ENCODE measurements around the gene RAB10. TPM values are rescaled to one million over a fixed set of nuclear protein-coding genes. Genes with fewer than 3 reads are reported as not detected.

The RAB10 gene
- total and polyA plus RNA-seq, 2 of the 4 experiments (the other 2 are of a cell fraction): 30.1 to 77.1 TPM

GRCh38 chr2:26075173-26075572 lies 41.3 kb downstream of the RAB10 start:
- no peak overlapping the region for H2AFZ ChIP-seq (replicated peaks; ENCODE audit: low read length, poor library complexity)
- no peak overlapping the region for H3K9ac ChIP-seq (ENCODE audit: low read depth, low read length)
- DNase-seq: no peak
- no peak overlapping the region for H3K14ac ChIP-seq (replicated peaks; ENCODE audit: low read depth, low read length)
- TF ChIP-seq RCOR1 (IDR thresholded peaks at IDR 0.05; ENCODE audit: insufficient replicate concordance, low read length): no peak
- H3K4me2 ChIP-seq (ENCODE audit: low read depth, low read length): no peak overlapping the region
- H3K79me1 ChIP-seq (ENCODE audit: low read depth in 1 of 2, low read length in 2 of 2): peaks cover 28 to 68% of the 10 kb centered on the region in 2 experiments
- dilution Hi-C loops (cut with HindIII; ENCODE audit: low sequenced_read_pairs, unreplicated experiment) (no loop called here), in situ Hi-C loops (cut with MboI; ENCODE audit: low sequenced_read_pairs) (no loop called here), intact Hi-C loops (cut with micrococcal nuclease) (no loop called here)
- no peak overlapping the region for H3K4ac ChIP-seq (ENCODE audit: low read depth, low read length)
- no peaks in the 10 kb centered on the region for H3K27me3 ChIP-seq (ENCODE audit: control insufficient read depth, insufficient read depth, low read length)
- no peak overlapping the region for H2BK20ac ChIP-seq (ENCODE audit: low read depth, low read length)
- no peak overlapping the region for H2AK5ac ChIP-seq (ENCODE audit: low read depth, low read length)
- H3K4me1 ChIP-seq (ENCODE audit: control insufficient read depth, insufficient read depth, low read length): peaks cover 3% of the 10 kb centered on the region
- POLR2A ChIA-PET (ENCODE audit: unreplicated experiment): interaction anchor here (0.6 kb wide), 1 partner anchor 12 kb away, joined by 4 read pairs; no protein-coding TSS in a partner anchor
- H2AK9ac ChIP-seq (replicated peaks; ENCODE audit: low read depth, low read length, poor library complexity): no peak overlapping the region
- ATAC-seq (ENCODE audit: low read depth): no peak
- no peak overlapping the region for H2BK15ac ChIP-seq (ENCODE audit: low read depth, low read length)
- H4K5ac ChIP-seq (ENCODE audit: low read depth, low read length): no peak overlapping the region
- H3K23ac ChIP-seq (ENCODE audit: low read depth, low read length): no peak overlapping the region
- CTCF ChIA-PET: no interaction called here
- WGBS, 2 experiments (ENCODE audit: extremely low coverage in 2 of 2, insufficient read length in 1 of 2): no CpG with 5 or more reads among the region's 1 CpG
- H4K20me1 ChIP-seq (ENCODE audit: insufficient read depth, low read length): peaks cover 46% of the 10 kb centered on the region
- no peak overlapping the region for H3K4me3 ChIP-seq (ENCODE audit: insufficient read depth, low read depth, low read length)
- H4K91ac ChIP-seq (ENCODE audit: insufficient read depth, low read depth, low read length): no peak overlapping the region
- no peaks in the 10 kb centered on the region for H3K9me3 ChIP-seq (ENCODE audit: control insufficient read depth, insufficient read depth, low read length)
- no peaks in the 10 kb centered on the region for H3K36me3 ChIP-seq (ENCODE audit: control insufficient read depth, insufficient read depth, low read length)
- no peak overlapping the region for H2BK5ac ChIP-seq (ENCODE audit: low read depth, low read length, poor library complexity, severe bottlenecking)
- H2BK120ac ChIP-seq (ENCODE audit: low read depth, low read length): no peak overlapping the region
- H3K27ac ChIP-seq (ENCODE audit: insufficient read depth, low read length): no peak overlapping the region
- H3K18ac ChIP-seq (ENCODE audit: low read depth, low read length): no peak overlapping the region
- H4K8ac ChIP-seq (ENCODE audit: low read depth in 2 of 2, low read length in 2 of 2): no peak overlapping the region
- no peaks in the 10 kb centered on the region for H3K9me1 ChIP-seq (ENCODE audit: insufficient read depth, low read length)
- H3K56ac ChIP-seq (ENCODE audit: extremely low read depth, insufficient read depth, low read length): no peak overlapping the region
- BruUV-seq (replicated peaks): no TSS peak
